Activated CD4-positive, alpha-beta T cell treated with anti-CD3 and anti-CD28 coated beads, Interleukin-2, amount 50 U/mL, for 48 hours (primary cell): Measurements from ENCODE around the gene UQCR11.

ENCODE experiments used
- DNase-seq, 2 experiments: peaks; one replicate each; pipeline ENCODE4 v3.0.0-alpha.2; 2020

Gene UQCR11

DNA sequence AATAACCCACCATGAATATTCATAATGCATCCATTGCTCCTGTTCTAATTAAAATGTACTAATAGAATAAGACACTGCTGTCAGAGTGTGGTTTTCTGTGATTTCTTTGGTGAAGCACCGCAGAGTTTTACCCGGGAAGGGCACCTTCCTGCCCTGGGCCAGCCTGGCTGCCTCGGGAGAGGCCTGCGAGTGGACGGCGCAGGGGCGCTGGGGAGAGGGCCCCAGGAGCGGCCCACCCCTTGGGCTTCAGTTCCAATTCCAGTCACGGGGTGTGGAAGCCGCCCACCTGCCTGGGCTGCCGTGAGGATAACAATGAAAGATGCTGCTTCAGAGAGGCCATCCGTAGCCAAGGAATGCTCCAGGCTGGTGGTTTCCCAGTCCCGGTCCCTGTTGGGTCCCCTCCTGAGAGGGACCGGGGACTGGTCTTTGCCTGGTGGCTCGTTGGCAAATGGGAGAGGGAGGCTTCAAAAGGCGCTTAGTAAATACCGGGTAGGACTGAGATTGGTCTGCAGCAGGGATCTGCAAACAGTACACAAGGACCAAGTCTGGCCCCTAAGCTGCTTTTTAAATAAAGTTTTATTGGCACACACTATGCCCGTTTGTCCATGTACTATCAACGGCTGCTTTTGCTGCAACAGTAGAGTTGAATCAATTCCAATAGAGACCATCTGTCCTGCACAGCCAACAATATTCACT lies 29.1 kb upstream of the UQCR11 start:
- DNase-seq = no peak

DNA sequence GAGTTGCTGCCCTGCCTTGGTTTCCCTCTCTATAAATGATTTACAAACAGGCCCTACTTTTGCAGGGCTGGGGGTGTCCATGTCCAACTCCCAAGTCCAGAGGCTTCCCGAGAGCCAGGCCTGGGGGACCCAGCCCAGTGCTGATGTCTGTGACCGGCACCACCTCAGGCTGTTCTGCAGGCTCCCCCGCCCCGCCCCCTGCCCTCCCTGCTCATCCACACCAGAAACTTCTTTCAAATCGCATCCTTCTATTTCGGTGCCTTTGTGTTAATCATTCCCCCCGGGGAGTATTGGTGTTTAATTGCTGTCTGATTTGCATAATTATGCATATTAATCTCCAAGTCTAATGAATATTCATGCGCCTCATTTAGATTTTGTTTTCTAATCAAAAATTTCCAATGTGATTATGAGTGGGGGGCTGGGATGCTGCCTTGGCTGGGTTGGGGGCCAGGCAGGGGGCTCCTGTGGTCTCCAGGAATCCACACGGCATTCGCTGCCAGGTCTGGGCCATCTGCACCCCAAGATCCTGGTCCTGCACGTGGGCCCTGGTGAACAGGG lies 28.1 kb upstream of the UQCR11 start:
- DNase-seq = no peak

DNA sequence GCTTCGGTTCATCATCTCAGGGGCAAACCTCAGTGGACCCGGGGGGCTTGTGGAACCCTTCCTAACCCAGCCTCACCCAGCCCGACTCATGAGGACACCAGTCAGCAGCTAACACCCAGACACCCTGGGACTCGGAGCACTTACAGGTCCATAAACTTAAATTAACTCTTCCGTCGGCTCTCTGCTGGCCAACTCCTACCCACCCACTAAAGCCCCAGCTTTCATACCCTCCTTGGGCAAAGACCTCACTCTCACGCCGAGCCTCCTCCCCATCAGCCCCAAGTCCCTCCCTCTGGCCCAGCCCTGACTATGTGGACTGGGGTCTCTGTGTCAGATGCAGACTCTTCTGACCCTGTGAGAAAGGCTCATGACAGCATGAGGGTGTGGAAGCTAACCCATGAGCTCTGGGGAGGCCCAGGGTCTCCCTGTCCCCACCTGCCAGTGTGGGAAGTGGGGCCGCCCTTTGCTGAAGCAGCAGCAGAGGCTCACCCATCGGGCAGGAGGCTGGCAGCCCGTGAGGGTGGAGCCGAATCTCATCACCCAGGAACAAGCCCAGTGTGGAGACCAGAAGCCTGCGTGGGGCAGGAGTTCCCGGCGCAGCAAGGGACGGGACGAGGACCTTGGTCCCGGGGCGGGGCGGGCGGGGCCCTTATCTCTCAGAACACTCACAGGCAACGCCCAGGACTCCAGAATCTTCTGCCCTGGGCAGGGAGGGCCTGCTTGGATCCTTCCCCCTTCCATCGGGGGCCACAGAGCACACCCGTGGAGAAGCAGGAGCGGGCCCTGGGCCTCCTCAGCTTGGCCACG lies 27.4 kb upstream of the UQCR11 start:
- no peak for DNase-seq

DNA sequence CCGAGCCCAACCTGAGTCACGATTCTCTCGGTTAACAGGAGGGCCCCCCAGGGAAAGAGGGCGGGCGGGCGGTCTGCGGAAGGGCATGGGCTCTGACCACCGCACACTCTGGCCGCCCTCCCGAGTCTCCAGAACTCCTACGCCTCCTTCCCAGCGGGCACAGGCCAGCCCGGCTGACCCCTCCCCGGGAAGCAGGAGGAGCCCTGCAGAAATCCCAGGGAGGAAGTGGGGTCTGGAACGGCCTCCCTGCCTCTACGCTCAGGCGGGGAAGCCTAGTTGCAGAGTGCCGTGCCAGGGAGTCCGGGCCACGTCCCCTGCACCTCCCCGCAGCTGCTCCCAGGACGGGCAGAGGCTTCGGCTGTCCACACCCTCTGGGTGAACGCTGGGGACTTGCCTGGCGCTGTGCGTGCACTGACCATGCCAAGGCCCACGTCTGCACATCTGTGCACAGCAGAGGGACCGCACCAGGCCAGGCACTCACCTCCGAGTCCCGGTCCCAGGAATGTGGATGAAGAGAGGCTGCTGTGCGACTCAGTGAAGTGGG lies 26.4 kb upstream of the UQCR11 start:
- DNase-seq = no peak

DNA sequence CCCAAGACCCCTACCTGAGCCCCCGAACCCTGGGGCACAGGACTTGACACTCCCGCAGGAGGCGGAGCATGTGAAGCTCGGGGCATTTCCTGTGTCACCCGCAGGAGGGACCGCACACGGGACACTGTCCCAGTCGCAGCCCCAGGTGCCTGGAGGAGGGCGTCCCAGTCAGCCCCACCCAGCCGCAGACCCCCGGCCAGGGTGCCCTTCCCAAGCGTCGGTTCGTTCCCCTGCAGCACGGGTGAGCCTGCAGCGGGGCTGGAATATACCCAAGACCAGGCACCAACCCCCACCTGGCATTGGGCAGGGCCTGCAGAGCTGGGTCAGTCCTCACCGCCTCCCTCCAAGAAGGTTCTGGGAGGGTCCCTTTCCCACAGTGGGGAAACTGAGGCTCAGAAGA lies 25.5 kb upstream of the UQCR11 start:
- no peak for DNase-seq

DNA sequence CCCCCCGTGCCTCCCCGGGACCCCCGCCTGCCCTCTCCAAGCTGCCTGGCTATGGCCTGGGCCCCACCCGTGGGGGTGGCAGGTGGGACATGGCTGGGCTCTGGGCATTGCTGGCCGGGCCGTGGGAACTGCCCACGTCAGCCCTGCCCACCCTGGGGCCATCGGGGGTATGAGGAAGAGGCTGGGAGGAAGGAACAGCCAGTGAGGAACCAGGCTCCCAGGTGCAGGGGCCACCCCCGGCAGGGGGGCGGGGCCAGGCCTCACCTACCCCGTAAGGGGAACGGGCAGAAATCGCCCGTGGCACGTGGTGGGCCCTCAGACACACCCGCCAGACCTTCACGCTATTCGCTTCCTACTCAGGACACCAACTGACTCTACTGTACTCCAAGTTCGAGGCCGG lies 24.8 kb upstream of the UQCR11 start:
- no peak for DNase-seq

DNA sequence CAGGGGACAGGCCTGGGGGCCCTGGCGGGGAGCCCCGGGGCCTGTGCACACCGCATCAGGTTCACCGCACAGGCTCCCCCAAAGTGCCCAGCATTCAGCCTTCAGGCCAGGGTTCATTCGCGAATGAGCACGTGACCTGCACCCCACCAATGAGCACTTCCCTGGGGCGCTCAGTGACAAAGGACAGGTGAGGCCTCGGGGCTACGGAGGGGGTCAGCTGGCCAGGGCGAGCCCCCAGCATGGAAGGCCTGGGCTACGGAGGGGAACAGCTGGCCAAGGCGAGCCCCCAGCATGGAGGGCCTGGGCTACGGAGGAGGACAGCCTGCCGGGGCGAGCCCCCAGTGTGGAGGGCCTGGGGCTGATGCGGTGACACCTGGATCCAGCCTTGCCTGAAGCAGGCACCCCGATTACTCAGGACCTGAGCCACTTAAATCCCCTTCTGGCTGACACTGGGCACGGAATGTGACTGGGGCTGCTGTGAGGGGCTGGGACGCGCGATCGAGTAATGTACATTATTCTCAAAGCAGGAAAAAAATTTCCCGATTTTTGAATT lies 24.1 kb upstream of the UQCR11 start:
- DNase-seq = no peak

DNA sequence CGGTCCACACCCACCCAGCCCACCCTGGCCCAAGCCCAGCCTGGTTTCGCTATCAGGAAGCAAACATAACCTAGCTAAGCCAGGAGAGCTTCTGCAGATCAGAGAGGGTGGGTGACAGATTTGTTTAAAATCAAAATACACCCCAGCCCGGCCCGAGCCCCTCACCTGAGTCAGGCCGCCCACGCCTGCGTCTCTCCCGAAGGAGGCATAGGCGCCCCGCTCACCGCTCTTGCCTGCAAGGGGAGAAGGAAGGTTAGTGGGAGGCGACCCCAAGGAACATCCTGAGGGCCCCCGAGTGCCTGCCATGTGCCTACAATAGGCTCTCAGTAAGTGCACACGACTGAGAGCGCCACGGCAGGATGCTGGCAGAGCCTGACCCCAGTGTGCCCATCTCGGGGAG lies 21.9 kb upstream of the UQCR11 start:
- no peak for DNase-seq

DNA sequence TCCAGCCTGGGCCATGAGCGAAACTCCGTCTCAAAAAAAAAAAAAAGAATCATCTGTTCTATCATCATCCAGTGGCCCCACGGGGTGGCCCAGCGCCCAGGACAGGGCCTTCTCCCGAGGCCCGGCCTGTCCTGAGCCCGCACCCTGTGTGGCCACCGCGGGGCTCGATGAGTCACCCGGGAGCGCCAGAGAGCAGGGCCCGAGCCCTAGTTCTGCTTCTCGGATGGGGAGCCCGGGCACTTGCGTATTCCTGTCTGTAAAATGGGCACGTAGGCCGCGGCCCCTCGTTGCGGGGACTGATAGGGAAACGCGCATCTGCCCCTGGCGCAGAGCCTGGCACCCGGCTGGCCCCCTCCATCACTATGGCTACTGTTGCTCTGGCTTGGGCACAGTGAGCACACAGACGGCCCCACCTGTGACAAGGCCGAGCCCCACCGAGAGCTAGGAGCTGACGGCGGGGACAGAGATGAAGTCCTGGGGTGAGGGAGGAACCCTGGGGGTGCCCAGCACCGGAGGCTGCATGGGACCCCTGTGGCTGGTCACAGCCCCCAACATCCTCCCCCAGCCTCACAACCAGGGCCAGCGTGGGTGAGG lies 21.3 kb upstream of the UQCR11 start:
- no peak for DNase-seq

DNA sequence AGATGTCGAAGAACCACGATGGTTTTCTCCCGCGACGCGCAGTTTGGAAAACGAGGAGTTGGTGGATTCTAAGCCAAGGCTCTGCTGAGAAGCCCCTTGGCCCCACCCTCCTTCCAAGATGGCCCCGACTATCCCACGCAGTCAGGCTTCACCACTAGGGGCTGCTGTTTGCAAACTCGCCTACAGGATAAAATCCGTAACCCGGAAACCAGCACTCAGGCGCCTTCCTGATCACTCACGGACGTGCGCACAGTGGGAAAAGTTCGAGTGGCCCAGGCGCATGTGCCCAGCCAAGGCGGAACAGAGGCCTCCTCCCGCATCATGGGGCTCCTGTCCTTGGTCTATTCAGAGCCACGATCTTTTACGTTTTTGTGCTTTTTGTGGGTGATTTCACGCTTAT lies 19.2 kb upstream of the UQCR11 start:
- DNase-seq = peak; percentile 59 to 68

DNA sequence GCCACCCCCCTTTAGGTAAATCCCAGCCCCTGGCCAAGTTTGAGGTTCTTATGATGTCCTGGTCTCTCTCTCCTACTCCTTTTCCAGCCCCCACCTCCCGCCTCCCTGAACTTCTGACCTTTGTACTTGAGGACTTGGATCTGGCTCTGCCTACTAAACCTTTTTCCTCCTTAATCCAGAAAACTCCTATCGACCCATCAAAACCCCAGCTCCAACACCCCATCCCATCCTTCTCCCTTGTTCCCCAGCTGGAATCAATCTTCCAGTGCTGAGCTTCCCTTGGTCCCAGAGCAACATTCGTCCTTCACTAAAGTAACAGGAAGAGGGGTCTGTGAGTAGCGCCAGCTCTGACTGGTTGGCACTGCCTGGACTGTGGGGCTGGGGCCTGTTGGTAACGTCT lies 17.3 kb upstream of the UQCR11 start:
- DNase-seq = no peak

DNA sequence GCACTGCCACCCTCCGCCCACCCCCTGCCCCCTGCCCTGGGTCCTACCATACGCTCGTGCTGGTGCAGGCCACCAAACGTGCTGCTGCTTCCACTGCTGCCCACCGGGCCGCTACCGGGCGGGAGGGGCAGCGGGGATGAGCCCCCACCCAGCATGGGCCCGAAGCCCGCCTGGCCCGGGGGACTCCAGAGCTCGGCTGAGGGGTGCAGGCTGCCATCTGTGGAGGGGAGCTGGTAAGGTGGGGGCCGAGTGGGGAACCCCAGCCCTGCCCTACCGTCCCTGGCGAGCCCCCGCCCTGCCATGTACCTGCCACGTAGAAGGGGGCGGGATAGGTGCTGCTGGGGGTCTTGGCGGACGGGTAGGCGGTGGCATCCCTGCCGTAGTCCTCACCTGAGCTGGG lies 16.7 kb upstream of the UQCR11 start:
- no peak for DNase-seq

DNA sequence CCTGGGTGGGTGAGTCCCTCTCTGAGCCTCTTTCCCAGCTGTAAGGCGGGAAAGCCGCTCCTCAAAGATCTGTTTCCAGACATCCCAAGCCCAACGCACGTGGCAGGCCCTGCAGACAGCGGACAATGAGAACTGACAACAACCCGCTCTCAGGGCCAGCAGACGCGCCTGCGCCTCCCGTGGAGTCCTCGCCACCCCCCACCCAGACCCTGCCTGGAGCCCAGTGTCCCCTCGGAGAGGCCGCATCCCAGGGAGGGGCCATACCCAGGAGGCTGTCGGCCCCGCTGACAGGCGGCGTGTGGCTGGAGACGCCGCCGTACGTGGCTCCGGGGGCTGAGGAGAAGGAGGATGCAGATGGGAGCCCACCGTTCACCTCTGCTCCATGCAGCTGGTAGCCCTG lies 16.3 kb upstream of the UQCR11 start:
- DNase-seq = no peak

DNA sequence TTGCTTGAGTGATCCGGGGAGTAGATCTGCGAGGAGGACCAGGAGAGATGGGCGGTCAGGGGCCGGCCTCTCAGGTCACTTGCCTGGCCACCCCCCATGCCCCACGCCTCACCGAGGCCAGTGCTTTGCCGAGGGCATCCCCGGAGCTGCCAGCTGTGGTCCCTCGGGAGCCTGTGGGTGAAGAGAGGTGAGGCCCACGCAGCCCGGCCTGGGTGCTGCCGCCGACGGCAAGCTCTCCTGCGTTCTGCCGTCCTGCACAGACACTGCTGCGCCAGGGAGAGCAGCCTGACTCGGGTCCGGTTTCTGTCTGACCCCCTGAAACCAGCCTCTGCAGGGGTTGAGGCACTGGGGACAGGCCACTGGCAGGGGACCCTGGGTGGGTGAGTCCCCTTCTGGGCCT lies 15.8 kb upstream of the UQCR11 start:
- no peak for DNase-seq

DNA sequence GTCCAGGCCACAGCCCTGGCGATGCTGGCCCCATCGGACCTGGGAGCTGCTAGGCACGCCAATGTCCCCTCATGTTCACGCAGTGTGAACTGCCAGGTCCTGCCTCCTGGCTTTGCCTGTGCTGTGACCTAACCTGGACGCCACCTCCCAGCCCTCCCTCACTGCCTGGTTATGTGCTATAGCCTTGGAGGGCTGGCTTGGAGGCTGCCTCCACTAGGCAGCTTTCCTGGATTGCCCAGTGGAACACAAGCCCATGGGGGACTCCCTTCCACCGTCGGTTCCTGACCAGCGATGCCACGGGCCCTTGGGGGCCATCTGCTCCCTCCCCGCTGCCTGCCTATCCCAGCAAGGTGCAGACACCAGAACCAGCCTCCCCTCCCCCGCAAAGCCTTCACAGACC lies 15.2 kb upstream of the UQCR11 start:
- DNase-seq = no peak

DNA sequence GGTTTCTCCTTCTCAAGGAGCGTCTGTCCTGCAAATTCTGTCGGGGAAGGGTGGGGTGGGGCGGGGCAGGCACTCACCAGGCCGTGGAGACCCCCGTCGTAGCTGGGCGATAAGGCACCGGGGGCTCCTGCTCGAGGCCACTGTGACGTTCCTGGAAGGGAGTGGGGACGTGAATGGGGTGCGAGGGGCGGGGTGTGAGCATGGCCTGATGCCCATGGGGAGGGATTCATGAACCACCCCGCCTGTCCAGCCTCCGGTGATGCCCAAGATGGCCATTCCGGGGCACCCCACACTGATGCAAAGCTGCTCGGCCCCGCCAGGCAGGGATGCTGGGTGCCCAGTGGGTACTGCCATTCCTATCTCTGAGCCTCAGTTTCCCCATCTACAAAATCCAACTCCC lies 14.4 kb upstream of the UQCR11 start:
- DNase-seq = no peak

DNA sequence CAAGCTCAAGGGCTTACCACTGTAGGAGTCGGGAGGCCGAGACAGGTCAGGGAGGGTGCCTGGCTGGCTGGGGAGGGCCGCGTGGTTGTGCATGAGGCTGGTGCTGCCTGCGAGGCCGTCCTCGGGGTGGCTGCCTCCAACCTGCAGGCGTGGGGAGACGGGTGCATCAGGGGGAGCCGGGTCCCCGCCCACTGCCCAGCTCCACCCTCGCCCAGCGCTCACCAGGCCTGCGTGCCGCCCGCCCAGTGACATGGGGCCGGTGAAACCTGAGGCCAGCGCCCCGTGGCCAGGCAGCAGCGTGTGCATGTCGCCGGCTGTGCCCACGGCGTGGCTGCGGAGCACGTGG lies 13.8 kb upstream of the UQCR11 start:
- DNase-seq = no peak

DNA sequence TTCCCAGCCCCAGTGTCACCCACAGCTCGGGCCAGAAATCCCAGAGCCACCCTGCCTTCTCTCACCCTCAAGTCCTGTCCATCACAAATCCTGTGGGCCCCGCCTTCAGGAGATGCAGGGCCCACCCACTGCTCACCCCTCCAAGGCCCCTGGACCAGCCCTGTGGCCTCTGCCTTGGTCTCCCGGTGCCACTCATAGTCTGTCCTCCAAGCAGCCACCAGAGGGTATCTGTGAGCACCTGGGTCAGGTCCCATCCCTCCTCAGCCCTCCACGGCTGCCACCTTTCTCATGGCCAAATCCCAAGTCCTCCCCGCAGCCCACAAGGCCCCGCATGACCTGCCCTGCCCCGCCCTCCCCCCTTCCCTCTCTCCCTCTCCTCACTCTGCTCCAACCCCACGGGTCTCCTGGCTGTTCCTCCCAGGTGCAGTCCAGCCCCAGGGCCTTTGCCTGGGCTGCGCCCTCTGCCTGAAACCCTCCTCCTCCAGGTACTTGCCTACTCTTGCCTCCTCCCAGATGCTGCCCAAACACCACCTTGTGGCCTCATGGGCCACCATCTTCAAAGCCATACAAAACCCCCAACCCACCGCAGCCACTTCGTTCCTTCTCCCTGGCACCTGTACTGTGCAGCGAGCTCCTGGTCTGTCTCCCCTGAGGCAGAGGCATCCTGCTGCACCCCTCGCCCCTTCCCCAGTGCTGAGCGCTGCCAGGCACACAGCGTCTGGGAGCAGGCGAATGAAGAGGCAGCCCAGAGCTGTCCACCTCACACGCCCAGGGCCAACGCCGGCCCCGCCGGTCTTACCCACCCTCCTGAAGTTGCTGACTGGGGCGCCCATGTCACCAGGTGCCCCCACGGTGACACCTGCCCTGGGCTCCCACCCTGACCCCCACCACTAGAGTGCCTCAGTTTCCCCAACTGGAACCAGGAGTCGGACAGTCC lies 13.2 kb upstream of the UQCR11 start:
- DNase-seq = peak; percentile 19 to 42

DNA sequence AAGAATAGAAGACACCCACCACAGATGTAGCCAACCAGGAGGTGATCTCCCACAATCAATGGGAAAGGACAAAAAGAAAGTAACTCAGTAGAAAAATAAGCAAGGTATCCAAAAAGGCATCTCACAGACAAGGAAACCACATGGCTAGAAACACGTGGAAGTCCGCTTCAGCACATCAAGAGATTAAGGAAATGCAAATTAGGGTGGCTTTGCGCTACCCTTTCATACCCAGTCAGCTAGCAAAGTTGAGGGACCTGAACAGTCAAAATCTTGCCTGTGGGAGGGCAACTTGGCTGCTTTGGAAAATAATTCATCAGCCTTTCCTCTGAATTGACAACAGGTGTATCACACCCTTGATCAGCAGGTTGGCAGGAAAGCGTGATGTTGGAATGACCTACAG lies 11.6 kb upstream of the UQCR11 start:
- DNase-seq = peak in 1 of 2 experiments; percentile 26

DNA sequence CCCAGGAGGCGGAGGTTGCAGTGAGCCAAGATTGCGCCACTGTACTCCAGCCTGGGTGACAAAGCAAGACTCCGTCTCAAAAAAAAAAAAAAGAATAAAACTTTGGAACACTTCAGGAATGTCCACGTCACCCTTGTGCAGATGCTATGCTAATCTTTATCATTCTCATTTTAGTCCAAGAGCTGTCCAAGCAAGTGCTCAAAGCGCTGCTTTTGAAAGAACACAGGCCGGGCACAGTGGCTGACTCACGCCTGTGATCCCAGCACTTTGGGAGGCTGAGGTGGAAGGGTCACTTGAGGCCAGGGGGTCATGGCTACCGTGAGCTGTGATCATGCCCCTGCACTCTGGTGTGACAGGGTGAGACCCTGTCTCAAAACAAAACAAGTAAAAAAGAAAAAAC lies 11.1 kb upstream of the UQCR11 start:
- DNase-seq = no peak

DNA sequence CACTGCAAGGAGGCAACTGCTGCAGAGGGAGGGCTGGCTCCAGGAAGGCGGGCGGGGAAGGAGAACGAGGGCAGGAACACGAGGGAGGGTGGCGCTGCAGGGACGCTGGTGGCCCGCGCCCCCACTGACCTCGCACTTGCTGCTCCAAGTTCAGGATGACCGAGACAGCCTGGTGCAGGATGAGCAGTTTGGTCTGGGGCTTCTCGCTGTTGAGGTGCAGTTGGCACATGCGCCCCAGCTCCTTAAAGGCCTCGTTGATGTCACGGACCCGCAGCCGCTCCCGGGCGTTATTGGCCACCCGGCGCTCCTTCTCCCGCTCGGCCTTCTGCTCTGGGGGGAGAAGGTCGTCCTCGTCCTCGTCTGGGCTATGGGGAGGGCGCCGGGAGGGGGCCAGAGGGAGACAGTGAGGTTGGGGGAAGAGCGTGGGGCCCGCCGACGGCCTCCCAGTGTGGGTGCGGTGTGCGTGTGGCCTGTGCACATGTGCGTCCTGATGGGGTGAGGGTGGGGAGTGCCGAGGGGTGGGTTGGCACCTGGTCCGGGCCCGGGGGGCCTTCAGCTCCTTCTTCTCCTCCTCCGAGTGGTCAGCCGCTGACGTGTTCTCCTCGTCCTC lies 10.0 kb upstream of the UQCR11 start:
- no peak for DNase-seq
